ENCODE measurements around the gene PPFIBP1.

DNA sequence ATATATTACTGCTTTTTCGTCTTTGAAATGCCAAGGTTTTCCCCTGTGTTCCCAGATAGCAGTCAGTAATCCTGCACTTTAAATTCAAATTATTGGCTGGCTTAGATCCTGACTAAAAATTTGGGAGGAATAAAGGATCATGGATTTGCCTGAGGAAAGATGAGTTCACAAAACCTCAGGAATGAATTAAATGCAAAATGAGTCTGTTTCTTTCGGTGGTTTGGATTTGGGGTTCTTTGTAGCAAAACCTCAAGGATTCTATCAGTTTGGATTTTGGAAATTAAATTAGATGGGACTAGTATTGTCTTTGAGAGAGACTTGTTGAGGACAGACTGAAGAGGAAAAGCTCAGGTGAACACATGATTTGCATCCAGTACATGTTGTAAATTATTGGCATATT, 36.1 kb downstream of the PPFIBP1 start:
- TF ChIP-seq, protein P1, sequence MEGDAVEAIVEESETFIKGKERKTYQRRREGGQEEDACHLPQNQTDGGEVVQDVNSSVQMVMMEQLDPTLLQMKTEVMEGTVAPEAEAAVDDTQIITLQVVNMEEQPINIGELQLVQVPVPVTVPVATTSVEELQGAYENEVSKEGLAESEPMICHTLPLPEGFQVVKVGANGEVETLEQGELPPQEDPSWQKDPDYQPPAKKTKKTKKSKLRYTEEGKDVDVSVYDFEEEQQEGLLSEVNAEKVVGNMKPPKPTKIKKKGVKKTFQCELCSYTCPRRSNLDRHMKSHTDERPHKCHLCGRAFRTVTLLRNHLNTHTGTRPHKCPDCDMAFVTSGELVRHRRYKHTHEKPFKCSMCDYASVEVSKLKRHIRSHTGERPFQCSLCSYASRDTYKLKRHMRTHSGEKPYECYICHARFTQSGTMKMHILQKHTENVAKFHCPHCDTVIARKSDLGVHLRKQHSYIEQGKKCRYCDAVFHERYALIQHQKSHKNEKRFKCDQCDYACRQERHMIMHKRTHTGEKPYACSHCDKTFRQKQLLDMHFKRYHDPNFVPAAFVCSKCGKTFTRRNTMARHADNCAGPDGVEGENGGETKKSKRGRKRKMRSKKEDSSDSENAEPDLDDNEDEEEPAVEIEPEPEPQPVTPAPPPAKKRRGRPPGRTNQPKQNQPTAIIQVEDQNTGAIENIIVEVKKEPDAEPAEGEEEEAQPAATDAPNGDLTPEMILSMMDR (IDR thresholded peaks at IDR 0.05), result no peak
- no peak for TF ChIP-seq SIN3A (IDR thresholded peaks at IDR 0.05; ENCODE audit: borderline replicate concordance, insufficient read depth, low read depth, low read length)
